T-helper 17 cell (primary cell): Measurements from ENCODE around the gene RFPL3. TPM values are rescaled to one million over a fixed set of nuclear protein-coding genes. Genes with fewer than 3 reads are reported as not detected.
"Not testable (repeated sequence)": the region's sequence is repeated elsewhere in the genome, so short reads cannot be mapped to it uniquely, and the experiment has no call there.

Experiments used
- ATAC-seq: fragments of 150-1000 bp; cut with Tn5 transposase; 2 replicates; pipeline ENCODE4 v1.10.0; 2021; ENCODE audit warnings: mild to moderate bottlenecking, moderate library complexity
- DNase-seq, 3 donors: peaks; one replicate each; pipeline versions ENCODE4 v3.0.0 to v3.0.0-alpha.2; 2020 to 2021
- H3K9me3 ChIP-seq: one replicate; pipeline ENCODE4 v1.7.0; 2013; ENCODE audit warnings: low read length, mild to moderate bottlenecking; ENCODE audit not compliant: control insufficient read depth, poor library complexity, severe bottlenecking
- H3K27ac Mint-ChIP-seq: one replicate; pipeline ENCODE4 v1.8.0; 2022; ENCODE audit warnings: mild to moderate bottlenecking, moderate library complexity, mixed read lengths
- H3K27me3 Mint-ChIP-seq: one replicate; pipeline ENCODE4 v1.8.0; 2022; ENCODE audit warnings: mixed read lengths
- H3K36me3 Mint-ChIP-seq: one replicate; pipeline ENCODE4 v1.8.0; 2022; ENCODE audit warnings: low read depth, mixed read lengths
- H3K4me1 Mint-ChIP-seq: one replicate; pipeline ENCODE4 v1.8.0; 2022; ENCODE audit warnings: mild to moderate bottlenecking, mixed read lengths
- H3K4me3 Mint-ChIP-seq: one replicate; pipeline ENCODE4 v1.8.0; 2022; ENCODE audit warnings: mild to moderate bottlenecking, moderate library complexity, mixed read lengths
- total RNA-seq, 4 donors: library from RNA in 2 of 4; stranded (reverse) in 2 of 4; gene quantifications; one replicate each; pipeline ENCODE4 v1.2.3 and lab custom pipeline; 2022 to 2026

RFPL3 gene
- total RNA-seq, 2 donors from 2014 or later: not detected

DNA sequence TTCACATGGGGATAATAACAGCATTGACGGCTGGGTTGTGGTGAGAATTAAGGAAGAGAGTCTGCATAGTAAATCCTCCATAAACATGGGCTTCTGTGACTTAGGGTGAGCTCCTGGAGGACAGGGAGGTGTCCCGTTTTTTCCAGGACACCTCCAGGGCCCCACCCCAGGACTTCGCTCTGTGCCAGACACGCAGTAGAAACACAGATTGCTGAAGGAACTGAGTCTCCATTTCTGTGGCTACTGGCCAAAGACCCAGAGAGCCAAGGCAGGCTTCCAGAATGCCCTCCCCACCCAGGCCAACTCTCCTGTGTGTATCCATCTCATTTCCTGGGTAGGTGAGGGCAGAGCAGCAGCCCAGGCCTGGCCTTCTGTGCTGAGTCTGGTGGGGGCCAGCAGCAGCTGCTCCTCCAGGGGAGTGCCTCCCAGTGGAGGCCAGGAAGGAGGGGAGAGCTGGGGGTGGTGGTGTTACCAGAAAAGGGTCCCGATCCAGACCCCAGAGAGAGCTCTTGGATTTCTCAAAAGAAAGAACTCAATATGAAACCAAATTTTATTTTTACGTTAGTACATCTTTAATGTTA is 9.5 kb upstream of the RFPL3 start:
- no peaks in the 10 kb centered on the region for H3K4me1 Mint-ChIP-seq
- ATAC-seq: no peak
- H3K27me3 Mint-ChIP-seq: peaks cover 39% of the 10 kb centered on the region
- no peak overlapping the region for H3K27ac Mint-ChIP-seq
- H3K9me3 ChIP-seq: no peaks in the 10 kb centered on the region
- no peak overlapping the region for H3K4me3 Mint-ChIP-seq
- peaks cover 2% of the 10 kb centered on the region for H3K36me3 Mint-ChIP-seq
- DNase-seq: no peak

DNA sequence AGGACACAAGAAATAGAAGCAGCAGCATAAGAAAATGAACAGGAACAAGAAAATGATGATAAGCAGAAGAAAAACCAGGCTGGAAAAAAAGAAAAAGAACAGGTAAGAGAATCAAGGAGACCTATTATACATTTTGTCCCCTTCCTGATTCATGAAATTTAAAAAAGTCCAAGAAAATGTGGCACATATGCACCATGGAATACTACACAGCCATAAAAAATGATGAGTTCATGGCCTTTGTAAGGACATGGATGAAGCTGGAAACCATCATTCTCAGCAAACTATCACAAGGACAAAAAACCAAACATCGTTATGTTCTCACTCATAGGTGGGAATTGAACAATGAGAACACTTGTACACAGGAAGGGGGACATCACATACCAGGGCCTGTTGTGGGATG is 5.8 kb upstream of the RFPL3 start:
- not testable (repeated sequence) for ATAC-seq, H3K4me3 Mint-ChIP-seq, H3K4me1 Mint-ChIP-seq, H3K27ac Mint-ChIP-seq, H3K36me3 Mint-ChIP-seq, H3K9me3 ChIP-seq, DNase-seq
- peaks cover 11% of the 10 kb centered on the region for H3K27me3 Mint-ChIP-seq

DNA sequence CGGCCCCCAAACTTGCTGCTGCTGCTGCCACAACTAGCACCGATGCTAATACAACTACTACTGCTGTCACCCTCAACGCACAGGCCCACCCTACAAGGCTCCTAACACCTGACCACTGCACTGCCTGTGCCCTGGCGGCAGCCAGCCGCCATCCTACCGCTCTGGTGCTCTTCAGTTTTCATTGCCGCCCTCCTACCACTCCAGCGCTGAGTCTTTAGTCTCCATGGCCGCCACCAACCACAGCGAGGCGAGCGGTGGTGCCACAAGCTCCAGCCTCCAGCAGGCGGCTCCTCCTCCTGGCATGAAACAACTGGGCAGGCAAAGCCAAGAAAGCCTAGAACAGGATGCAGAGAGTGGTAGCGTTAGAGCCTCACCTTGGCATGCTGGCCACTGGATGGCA is 5.0 kb upstream of the RFPL3 start:
- Mint-ChIP-seq H3K27me3 (peaks cover 11% of the 10 kb centered on the region), H3K4me1 (no peaks in the 10 kb centered on the region), H3K36me3 (peaks cover 2% of the 10 kb centered on the region), H3K27ac (no peak overlapping the region), H3K4me3 (no peak overlapping the region)
- H3K9me3 ChIP-seq: no peaks in the 10 kb centered on the region
- ATAC-seq: no peak
- no peak for DNase-seq

DNA sequence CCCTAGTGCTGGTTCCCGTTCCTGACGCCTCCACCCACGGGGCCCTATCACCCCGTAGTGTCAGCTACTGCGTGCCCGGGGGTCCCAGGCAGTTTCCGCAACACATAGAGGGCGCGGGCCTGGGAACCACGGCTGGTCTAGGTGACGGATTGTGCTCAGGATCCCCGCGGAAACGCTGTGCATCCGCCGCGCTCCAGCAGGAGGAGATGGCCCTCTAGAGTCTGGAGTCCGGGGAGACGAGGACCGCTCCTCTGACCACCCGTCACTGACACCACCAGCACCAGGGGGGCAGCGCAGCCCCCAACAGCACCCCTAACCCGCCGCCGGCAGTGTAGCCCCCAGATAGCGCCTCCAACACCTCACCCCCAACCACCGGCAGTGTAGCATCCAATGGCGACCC is 4.4 kb upstream of the RFPL3 start:
- Mint-ChIP-seq H3K4me3 (no peak overlapping the region), H3K4me1 (no peaks in the 10 kb centered on the region), H3K36me3 (peaks cover 2% of the 10 kb centered on the region), H3K27ac (no peak overlapping the region), H3K27me3 (peaks cover 11% of the 10 kb centered on the region)
- no peaks in the 10 kb centered on the region for H3K9me3 ChIP-seq
- ATAC-seq (no peak), DNase-seq (no peak)

DNA sequence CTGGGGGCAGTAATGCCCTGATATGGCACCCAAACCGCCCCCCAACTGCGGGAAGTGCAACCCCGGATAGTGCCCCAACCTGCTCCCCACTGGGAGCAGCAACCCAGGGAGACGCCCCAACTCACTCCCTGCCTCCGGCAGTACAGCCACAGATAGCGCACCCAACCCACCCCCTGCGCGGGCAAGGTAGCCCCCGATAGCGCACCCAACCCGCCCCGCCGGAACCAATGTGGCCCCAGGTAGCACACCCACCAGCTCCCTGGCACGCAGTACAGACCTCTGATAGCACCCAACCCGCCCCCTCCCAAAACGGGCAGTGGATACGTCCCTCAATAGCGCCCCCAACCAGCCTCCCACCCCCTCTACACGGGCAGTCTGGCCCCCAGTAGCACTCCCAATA is 3.8 kb upstream of the RFPL3 start:
- H3K4me3 Mint-ChIP-seq: no peak overlapping the region

DNA sequence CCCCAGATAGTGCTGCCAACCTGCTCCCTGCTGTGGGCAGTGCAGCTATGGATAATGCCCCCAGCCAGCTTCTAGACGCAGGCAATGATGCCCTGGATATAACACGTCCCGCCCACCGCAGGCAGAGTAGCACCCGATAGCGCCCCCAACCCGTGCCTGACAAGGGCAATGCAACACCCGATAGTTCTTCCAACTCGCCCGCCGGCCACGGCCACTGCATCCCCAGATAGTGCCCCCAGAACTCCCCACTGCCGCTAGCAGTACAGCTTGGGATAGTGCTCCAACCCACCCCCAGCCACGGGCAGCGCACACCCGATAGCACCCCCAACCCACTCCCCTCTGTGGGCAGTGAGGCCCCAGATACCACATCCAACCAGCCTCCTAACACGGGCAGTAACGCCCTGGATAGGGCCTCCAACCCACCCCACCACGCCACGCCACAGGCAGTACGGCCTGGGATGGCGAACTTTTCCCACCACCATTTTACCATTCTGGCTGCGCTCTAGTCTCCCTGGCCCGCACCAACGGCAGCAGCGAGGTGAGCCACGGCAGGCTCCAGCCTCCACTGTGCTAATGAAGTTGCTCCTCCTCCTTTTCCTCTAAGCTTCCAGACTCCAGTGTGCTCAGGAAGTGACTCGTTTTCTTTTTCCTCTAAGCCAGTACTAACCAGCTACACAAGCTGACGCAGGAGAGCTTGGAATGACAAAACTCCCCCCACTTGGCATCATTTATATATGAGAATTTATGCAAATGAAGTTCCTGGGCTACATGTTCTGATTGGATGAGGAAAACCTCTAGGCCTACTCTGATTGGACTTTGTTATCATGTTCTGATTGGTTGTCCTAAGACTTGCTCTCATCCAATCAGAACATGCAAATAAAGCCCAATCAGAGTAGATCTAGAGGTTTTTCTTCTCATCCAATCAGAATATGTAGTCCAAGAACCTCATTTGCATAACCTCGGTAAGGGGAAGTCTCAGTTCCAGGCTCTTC is 3.0 kb upstream of the RFPL3 start:
- DNase-seq (no peak), ATAC-seq (no peak)
- Mint-ChIP-seq H3K4me1 (no peaks in the 10 kb centered on the region), H3K4me3 (no peak overlapping the region), H3K27me3 (peaks cover 6% of the 10 kb centered on the region), H3K36me3 (peaks cover 2% of the 10 kb centered on the region), H3K27ac (peak overlapping the region; percentile 63)
- H3K9me3 ChIP-seq: no peaks in the 10 kb centered on the region

More for the DNA sequence above, 3.8 kb upstream of the RFPL3 start:
- DNase-seq: no peak
- Mint-ChIP-seq H3K27ac (no peak overlapping the region), H3K4me1 (no peaks in the 10 kb centered on the region), H3K27me3 (peaks cover 11% of the 10 kb centered on the region), H3K36me3 (peaks cover 2% of the 10 kb centered on the region)
- no peak for ATAC-seq
- H3K9me3 ChIP-seq: no peaks in the 10 kb centered on the region

DNA sequence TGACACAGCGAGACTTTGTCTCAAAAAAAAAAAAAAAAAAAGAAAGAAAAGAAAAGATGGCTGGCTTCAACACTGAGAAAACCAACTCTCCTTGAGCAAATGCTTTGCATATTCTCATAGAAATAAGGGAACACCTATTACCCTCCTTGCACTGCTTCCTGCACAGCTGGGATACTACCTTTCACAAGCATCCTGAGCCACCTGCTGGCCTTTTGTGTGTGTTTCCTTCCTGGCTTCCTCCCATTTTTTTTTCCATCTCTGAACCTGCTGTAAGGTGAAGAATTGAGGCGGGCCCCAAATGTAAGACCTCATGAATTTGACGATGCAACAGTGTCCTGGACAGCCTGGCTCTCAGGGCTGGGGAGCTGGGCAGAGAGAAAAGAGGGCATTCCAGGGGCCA is 1.9 kb upstream of the RFPL3 start:
- H3K9me3 ChIP-seq: no peaks in the 10 kb centered on the region
- ATAC-seq (no peak), DNase-seq (no peak)
- Mint-ChIP-seq H3K36me3 (peaks cover 2% of the 10 kb centered on the region), H3K4me1 (no peaks in the 10 kb centered on the region), H3K27ac (peak overlapping the region; percentile 63), H3K27me3 (no peaks in the 10 kb centered on the region), H3K4me3 (no peak overlapping the region)

DNA sequence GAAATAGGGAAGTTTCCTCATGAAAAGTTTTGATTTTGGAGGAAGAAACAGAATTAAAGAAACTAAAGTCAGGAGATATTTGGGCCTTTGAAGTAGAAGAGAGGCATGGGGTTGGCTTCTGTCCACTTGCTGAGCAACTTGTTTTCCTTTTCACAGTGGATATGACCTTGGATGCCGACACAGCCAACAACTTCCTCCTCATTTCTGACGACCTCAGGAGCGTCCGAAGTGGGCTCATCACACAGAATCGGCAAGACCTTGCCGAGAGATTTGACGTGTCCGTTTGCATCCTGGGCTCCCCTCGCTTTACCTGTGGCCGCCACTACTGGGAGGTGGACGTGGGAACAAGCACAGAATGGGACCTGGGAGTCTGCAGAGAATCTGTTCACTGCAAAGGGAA is 2.4 kb downstream of the RFPL3 start:
- DNase-seq, H3K4me3 Mint-ChIP-seq, H3K9me3 ChIP-seq, ATAC-seq, H3K4me1 Mint-ChIP-seq, H3K27ac Mint-ChIP-seq, H3K36me3 Mint-ChIP-seq: not testable (repeated sequence)
- H3K27me3 Mint-ChIP-seq: peaks cover 12% of the 10 kb centered on the region

DNA sequence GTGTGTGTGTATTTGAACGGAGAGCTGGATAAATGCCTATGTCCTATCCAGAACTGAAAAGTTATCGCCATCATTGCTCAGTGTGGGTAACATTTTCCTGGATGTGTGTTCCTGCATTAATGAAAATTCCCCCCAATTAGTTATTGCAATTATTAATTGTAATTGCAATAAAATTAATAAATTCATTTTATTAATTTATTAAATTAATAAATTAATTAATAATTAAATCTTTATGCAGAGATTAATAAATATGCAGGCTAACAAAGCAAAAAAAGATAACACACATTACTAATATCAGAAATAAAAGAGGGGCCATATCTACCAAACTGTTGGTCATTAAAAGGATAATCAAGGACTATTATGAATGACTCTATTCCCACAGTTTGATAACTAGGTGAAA is 3.6 kb downstream of the RFPL3 start:
- DNase-seq: no peak
- Mint-ChIP-seq H3K27me3 (peaks cover 13% of the 10 kb centered on the region), H3K4me3 (no peak overlapping the region), H3K27ac (no peak overlapping the region), H3K36me3 (peaks cover 3% of the 10 kb centered on the region), H3K4me1 (no peaks in the 10 kb centered on the region)
- no peaks in the 10 kb centered on the region for H3K9me3 ChIP-seq
- no peak for ATAC-seq

DNA sequence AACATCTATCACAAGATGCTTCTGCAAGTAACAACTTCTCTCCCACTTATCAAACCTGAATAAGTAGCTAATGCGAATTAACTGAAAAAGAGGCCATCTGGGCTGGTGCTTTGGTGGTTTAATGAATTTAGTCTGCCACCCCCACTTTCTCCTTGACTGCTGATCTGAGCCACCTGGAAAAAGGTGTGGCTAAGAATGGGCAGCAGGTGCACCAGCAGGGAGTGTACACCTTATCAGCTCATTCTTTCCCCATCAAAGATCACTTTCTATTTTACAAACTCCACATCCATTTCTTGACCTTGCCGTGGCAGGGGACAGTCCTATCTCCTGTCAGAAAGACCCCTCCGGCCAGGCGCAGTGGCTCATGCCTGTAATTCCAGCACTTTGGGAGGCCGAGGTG is 6.5 kb downstream of the RFPL3 start:
- peaks cover 13% of the 10 kb centered on the region for H3K27me3 Mint-ChIP-seq
- peaks cover 3% of the 10 kb centered on the region for H3K36me3 Mint-ChIP-seq
- H3K4me1 Mint-ChIP-seq: no peaks in the 10 kb centered on the region
- ATAC-seq (no peak), DNase-seq (no peak)
- no peaks in the 10 kb centered on the region for H3K9me3 ChIP-seq
- H3K27ac Mint-ChIP-seq: no peak overlapping the region
- no peak overlapping the region for H3K4me3 Mint-ChIP-seq

DNA sequence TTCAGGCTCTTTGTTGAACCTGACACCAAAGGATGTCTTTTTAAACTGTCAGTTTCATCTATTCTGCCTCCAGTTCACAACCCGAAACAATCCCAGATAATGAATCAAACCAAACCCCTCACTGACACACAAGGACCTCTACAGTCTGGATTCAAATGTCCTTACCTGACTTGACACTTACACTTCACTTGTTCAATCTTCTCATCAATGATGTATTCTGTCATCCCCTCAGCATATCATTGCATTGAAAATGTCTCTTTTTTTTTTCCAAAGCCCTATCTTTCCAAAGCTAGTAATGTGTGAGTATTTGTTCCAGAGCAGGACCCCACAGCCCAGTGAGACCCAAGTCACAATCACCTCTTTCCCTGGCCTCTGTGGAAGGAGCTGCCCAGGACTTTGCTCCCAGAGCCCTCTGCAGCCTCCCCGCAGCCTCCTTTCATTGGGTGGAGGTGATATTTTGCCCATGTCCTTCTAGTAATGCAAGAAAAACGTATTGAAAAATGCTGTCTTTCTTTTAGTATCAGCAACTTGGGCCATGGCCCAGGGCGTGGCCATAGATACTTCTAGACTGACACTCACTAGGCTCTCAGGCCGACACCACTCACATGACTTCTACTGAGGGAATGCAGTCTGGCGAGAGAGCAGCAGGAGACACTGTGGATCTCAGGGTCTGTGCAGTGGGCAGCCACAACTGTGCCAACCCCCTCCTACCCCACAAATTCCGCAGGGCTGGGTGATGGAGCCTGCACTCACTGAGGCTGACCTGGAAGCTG is 18.2 kb downstream of the RFPL3 start:
- H3K9me3 ChIP-seq: no peaks in the 10 kb centered on the region
- no peak for DNase-seq
- Mint-ChIP-seq H3K4me3 (no peak overlapping the region), H3K4me1 (peaks cover 2% of the 10 kb centered on the region), H3K36me3 (peaks cover 4% of the 10 kb centered on the region), H3K27me3 (no peaks in the 10 kb centered on the region), H3K27ac (no peak overlapping the region)
- no peak for ATAC-seq

DNA sequence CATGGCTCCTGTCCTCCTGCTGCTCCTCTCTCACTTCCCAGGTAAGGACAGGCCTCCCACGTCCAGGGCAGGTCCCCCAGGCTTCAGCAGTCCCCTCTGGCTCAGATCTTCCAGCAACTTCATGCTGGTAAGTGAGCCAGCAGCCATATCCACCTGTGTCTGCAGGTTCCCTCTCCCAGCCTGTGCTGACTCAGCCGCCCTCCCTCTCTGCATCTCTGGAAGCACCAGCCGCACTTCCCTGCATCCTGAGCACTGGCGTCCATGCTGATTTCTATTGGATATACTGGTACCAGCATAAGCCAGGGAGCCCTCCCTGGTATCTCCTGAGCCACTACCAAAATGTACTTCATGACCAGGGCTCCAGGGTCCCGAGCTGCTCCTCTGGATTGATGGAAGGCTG is 19.0 kb downstream of the RFPL3 start:
- DNase-seq (no peak), ATAC-seq (no peak)
- peaks cover 4% of the 10 kb centered on the region for H3K36me3 Mint-ChIP-seq
- no peaks in the 10 kb centered on the region for H3K9me3 ChIP-seq
- H3K27me3 Mint-ChIP-seq: no peaks in the 10 kb centered on the region
- peaks cover 2% of the 10 kb centered on the region for H3K4me1 Mint-ChIP-seq
- H3K27ac Mint-ChIP-seq: no peak overlapping the region
- H3K4me3 Mint-ChIP-seq: no peak overlapping the region

DNA sequence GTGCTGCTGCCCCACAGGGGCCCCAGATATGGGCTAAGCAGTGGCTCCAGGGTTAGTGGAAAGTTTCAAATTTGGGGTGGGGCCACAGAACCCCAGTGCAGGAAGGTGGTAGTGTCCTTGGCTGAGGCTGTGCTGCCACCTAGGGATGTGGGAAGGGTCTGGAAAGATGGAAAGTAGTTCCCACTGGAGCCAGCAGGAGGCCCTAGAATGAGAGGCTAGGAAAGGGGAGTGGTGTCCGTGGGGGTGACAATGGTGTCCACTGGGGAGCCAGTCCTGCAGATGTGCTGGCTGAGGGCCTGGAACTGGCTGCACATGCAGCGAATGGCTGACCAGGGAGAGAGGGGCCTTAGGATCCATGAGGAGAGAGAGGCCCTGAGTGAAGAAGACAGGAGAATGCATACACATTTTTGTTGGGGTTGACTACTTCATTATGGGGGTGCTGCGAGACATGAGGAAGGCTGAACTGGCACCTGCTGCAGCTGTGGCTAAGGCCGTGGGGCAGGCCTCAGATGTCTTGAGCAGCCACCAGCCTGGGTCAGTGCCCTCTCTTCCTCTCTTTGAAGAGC is 21.1 kb downstream of the RFPL3 start:
- no peak overlapping the region for H3K4me3 Mint-ChIP-seq
- ATAC-seq (no peak), DNase-seq (no peak)
- no peaks in the 10 kb centered on the region for H3K9me3 ChIP-seq
- H3K4me1 Mint-ChIP-seq: peaks cover 5% of the 10 kb centered on the region
- peaks cover 4% of the 10 kb centered on the region for H3K36me3 Mint-ChIP-seq
- H3K27me3 Mint-ChIP-seq: no peaks in the 10 kb centered on the region
- H3K27ac Mint-ChIP-seq: no peak overlapping the region
